IPS DF 6.9 (cell line): ENCODE measurements around the gene CEMP1.
A peak's percentile ranks its signal among the peaks of the same experiment; 100 is the strongest.
"Not testable (repeated sequence)": the region's sequence is repeated elsewhere in the genome, so short reads cannot be mapped to it uniquely, and the experiment has no call there.

Experiments used
- DNase-seq: peaks from one replicate; pipeline ENCODE4 v3.0.0-alpha.2; 2013; ENCODE audit warnings: low read depth, low spot score
- H3K27ac ChIP-seq: one replicate; pipeline ENCODE4 v1.5.1; 2013; ENCODE audit warnings: low read length, control low read depth
- H3K27me3 ChIP-seq: 2 replicates; pipeline ENCODE4 v1.6.1; 2013; ENCODE audit warnings: mild to moderate bottlenecking, low read length; ENCODE audit not compliant: control insufficient read depth, insufficient read depth
- H3K36me3 ChIP-seq: 2 replicates; pipeline ENCODE4 v1.6.1; 2013; ENCODE audit warnings: low read length; ENCODE audit not compliant: control insufficient read depth, insufficient read depth
- H3K4me1 ChIP-seq: 2 replicates; pipeline ENCODE4 v1.6.1; 2013; ENCODE audit warnings: low read length; ENCODE audit not compliant: control insufficient read depth, insufficient read depth
- H3K4me3 ChIP-seq: 2 replicates; pipeline ENCODE4 v1.5.1; 2013; ENCODE audit warnings: mild to moderate bottlenecking, low read length
- H3K9me3 ChIP-seq: 2 replicates; pipeline ENCODE4 v1.6.1; 2013; ENCODE audit warnings: low read length, inconsistent platforms; ENCODE audit not compliant: control insufficient read depth, insufficient read depth
- WGBS: extraction: QIAGEN DNeasy Blood & Tissue Kit; methylation state at CpG from one replicate; pipeline ENCODE4 v1.1.7; 2013; ENCODE audit warnings: mixed read lengths, missing lambda C conversion rate; ENCODE audit not compliant: insufficient read length, insufficient coverage; 5-methylcytosine and 5-hydroxymethylcytosine counted together

The CEMP1 gene

GRCh38 chr16:2557150-2557549, 25.9 kb upstream of the CEMP1 start:
- H3K9me3 ChIP-seq, H3K36me3 ChIP-seq: not testable (repeated sequence)

GRCh38 chr16:2554709-2555425, 23.7 kb upstream of the CEMP1 start:
- no CpG with 5 or more reads among the region's 13 CpGs for WGBS
- not testable (repeated sequence) for H3K9me3 ChIP-seq, DNase-seq, H3K36me3 ChIP-seq, H3K27me3 ChIP-seq, H3K4me3 ChIP-seq, H3K27ac ChIP-seq, H3K4me1 ChIP-seq

More at GRCh38 chr16:2557150-2557549, 25.9 kb upstream of the CEMP1 start:
- not testable (repeated sequence) for H3K27me3 ChIP-seq, H3K4me3 ChIP-seq, DNase-seq, H3K4me1 ChIP-seq, H3K27ac ChIP-seq
- WGBS = no CpG with 5 or more reads among the region's 15 CpGs

GRCh38 chr16:2551420-2551889, 20.2 kb upstream of the CEMP1 start:
- no CpG with 5 or more reads among the region's 17 CpGs for WGBS
- not testable (repeated sequence) for H3K36me3 ChIP-seq, H3K27ac ChIP-seq, H3K27me3 ChIP-seq, H3K9me3 ChIP-seq, H3K4me3 ChIP-seq, DNase-seq, H3K4me1 ChIP-seq

- no CpG with 5 or more reads among the region's 14 CpGs for WGBS
- H3K27me3 ChIP-seq, H3K4me3 ChIP-seq, DNase-seq, H3K9me3 ChIP-seq, H3K4me1 ChIP-seq, H3K27ac ChIP-seq, H3K36me3 ChIP-seq: not testable (repeated sequence)
Observed at GRCh38 chr16:2550283-2550878, 19.2 kb upstream of the CEMP1 start.

- H3K27me3 ChIP-seq, H3K9me3 ChIP-seq, DNase-seq, H3K4me3 ChIP-seq, H3K27ac ChIP-seq, H3K4me1 ChIP-seq, H3K36me3 ChIP-seq: not testable (repeated sequence)
- WGBS = no CpG with 5 or more reads among the region's 14 CpGs
Observed at GRCh38 chr16:2543771-2544170, 12.6 kb upstream of the CEMP1 start.

GRCh38 chr16:2541409-2541808, 10.2 kb upstream of the CEMP1 start:
- H3K27ac ChIP-seq, DNase-seq, H3K4me1 ChIP-seq, H3K36me3 ChIP-seq, H3K27me3 ChIP-seq, H3K4me3 ChIP-seq, H3K9me3 ChIP-seq: not testable (repeated sequence)
- no CpG with 5 or more reads among the region's 6 CpGs for WGBS

- H3K36me3 ChIP-seq, H3K4me3 ChIP-seq, H3K27me3 ChIP-seq, DNase-seq, H3K27ac ChIP-seq, H3K9me3 ChIP-seq, H3K4me1 ChIP-seq: not testable (repeated sequence)
- no CpG with 5 or more reads among the region's 4 CpGs for WGBS
Observed at GRCh38 chr16:2540912-2541311, 9.7 kb upstream of the CEMP1 start.

- H3K27me3 ChIP-seq, H3K36me3 ChIP-seq, H3K4me3 ChIP-seq, H3K4me1 ChIP-seq, H3K9me3 ChIP-seq, DNase-seq, H3K27ac ChIP-seq: not testable (repeated sequence)
- WGBS = no CpG with 5 or more reads among the region's 14 CpGs
Observed at GRCh38 chr16:2539845-2540458, 8.7 kb upstream of the CEMP1 start.

GRCh38 chr16:2539192-2539844, 8.1 kb upstream of the CEMP1 start:
- not testable (repeated sequence) for H3K4me1 ChIP-seq, H3K9me3 ChIP-seq, H3K27me3 ChIP-seq, H3K4me3 ChIP-seq, H3K36me3 ChIP-seq, H3K27ac ChIP-seq, DNase-seq
- WGBS = no CpG with 5 or more reads among the region's 24 CpGs

GRCh38 chr16:2537451-2538379, 6.5 kb upstream of the CEMP1 start, which contains the start of gene PDPK1:
Gene PDPK1 (plus strand): TSS chr16:2538021. CDS start chr16:2538113, 92 bp downstream.
- no peaks in the 10 kb centered on the region for H3K4me1 ChIP-seq
- H3K27ac ChIP-seq = no peak within 1 kb of the TSS
- no peaks in the 10 kb centered on the region for H3K27me3 ChIP-seq
- peak; percentile 90 for DNase-seq
- H3K4me3 ChIP-seq = peak within 1 kb of the TSS; percentile 94
- H3K36me3 ChIP-seq = no peaks in the 10 kb centered on the region
- WGBS = no CpG with 5 or more reads among the region's 126 CpGs
- H3K9me3 ChIP-seq = no peaks in the 10 kb centered on the region
